Rectal smooth muscle tissue (tissue), 1 donor: Measurements from ENCODE around the gene MIGA1.
"Not testable (repeated sequence)": the region's sequence is repeated elsewhere in the genome, so short reads cannot be mapped to it uniquely, and the experiment has no call there.

Source experiments
- H3K27ac ChIP-seq: one replicate; pipeline ENCODE4 v1.7.0; 2013; ENCODE audit warnings: low read depth, low read length, inconsistent platforms
- H3K27me3 ChIP-seq: one replicate; pipeline ENCODE4 v1.7.0; 2013; ENCODE audit warnings: low read length; ENCODE audit not compliant: control insufficient read depth, insufficient read depth
- H3K36me3 ChIP-seq: one replicate; pipeline ENCODE4 v1.7.0; 2013; ENCODE audit warnings: low read length; ENCODE audit not compliant: control insufficient read depth, insufficient read depth
- H3K4me1 ChIP-seq: one replicate; pipeline ENCODE4 v1.7.0; 2013; ENCODE audit warnings: low read length; ENCODE audit not compliant: control insufficient read depth, insufficient read depth
- H3K4me3 ChIP-seq: one replicate; pipeline ENCODE4 v1.7.0; 2013; ENCODE audit warnings: low read length
- H3K9ac ChIP-seq: one replicate; pipeline ENCODE4 v1.7.0; 2013; ENCODE audit warnings: low read length

Gene MIGA1

GRCh38 chr1:77779529-77780281 lies at the start of gene MIGA1:
Gene MIGA1 (plus strand): TSS chr1:77779649. CDS start chr1:77783253, 3,604 bp downstream.
- H3K27ac ChIP-seq: peak within 1 kb of the TSS; percentile 71
- peaks cover 2% of the 10 kb centered on the region for H3K36me3 ChIP-seq
- H3K27me3 ChIP-seq: no peaks in the 10 kb centered on the region
- peak within 1 kb of the TSS; percentile 99 for H3K4me3 ChIP-seq
- H3K9ac ChIP-seq: peak within 1 kb of the TSS; percentile 81
- no peaks in the 10 kb centered on the region for H3K4me1 ChIP-seq

GRCh38 chr1:77732090-77732489 lies 47.4 kb upstream of the MIGA1 start:
- Histone ChIP-seq H3K27ac (no peak overlapping the region), H3K9ac (no peak overlapping the region), H3K27me3 (no peaks in the 10 kb centered on the region), H3K4me1 (no peaks in the 10 kb centered on the region), H3K36me3 (peaks cover 2% of the 10 kb centered on the region), H3K4me3 (no peak overlapping the region)

DNA sequence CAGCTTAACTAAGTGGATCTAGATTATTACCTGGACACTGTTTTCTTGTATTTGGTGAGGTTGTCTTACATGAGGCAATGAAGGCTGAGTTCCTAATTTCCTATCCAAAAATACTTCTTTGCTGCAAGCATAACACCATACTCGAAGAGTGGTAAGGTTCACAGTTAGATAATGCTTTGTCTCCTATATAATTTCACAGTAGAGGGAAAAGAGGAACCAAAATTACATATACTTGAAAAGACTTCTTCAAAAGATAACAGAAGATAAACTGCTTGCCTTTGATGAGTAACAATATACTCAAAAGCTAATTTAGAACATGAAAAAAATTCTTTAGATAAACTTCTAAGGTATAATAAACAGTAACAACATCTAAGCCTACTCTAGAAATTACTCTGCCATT lies 40.2 kb upstream of the MIGA1 start:
- H3K36me3 ChIP-seq: peaks cover 3% of the 10 kb centered on the region
- no peak overlapping the region for H3K4me3 ChIP-seq
- H3K4me1 ChIP-seq: no peaks in the 10 kb centered on the region
- no peak overlapping the region for H3K27ac ChIP-seq
- H3K9ac ChIP-seq: no peak overlapping the region
- H3K27me3 ChIP-seq: no peaks in the 10 kb centered on the region

DNA sequence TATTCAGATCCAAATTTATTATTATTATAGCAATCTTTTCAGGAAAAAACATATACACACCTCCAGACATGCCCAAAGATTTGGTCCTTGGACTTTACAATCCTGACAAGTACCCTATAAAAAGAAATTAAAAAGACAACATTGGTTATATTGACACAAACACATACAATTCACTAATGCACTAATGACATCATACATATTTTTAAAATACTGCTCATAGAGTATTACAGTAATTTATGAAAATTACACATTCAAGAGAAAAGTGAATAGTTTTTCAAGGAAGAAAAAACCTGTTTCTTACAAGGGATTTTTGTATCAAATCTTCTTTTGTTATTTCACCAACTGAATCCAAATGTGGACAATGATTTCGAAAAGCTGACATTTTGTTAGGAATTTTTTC lies 38.1 kb upstream of the MIGA1 start:
- no peak overlapping the region for H3K4me3 ChIP-seq
- no peak overlapping the region for H3K27ac ChIP-seq
- H3K36me3 ChIP-seq: peaks cover 3% of the 10 kb centered on the region

GRCh38 chr1:77742011-77742555 lies 37.4 kb upstream of the MIGA1 start:
- Histone ChIP-seq H3K9ac (no peak overlapping the region), H3K4me3 (no peak overlapping the region), H3K27ac (no peak overlapping the region), H3K36me3 (peaks cover 3% of the 10 kb centered on the region), H3K4me1 (no peaks in the 10 kb centered on the region), H3K27me3 (no peaks in the 10 kb centered on the region)

More for the DNA sequence above, 38.1 kb upstream of the MIGA1 start:
- H3K4me1 ChIP-seq: no peaks in the 10 kb centered on the region
- no peak overlapping the region for H3K9ac ChIP-seq
- no peaks in the 10 kb centered on the region for H3K27me3 ChIP-seq

DNA sequence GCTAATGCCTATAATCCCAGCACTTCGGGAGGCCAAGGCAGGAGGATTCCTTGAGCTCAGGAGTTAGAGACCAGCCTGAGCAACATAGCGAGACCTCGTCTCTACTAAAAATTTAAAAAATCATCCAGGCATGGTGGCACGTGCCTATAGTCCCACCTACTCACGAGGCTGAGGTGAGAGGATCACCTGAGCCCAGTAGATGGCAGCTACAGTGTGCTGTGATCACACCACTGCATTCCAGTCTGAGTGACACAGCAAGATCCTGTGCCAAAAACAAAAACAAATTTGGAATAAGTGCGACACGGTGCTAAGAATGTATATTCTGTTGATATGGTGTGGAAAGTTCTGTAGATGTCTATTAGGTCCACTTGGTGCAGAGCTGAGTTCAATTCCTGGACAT lies 34.9 kb upstream of the MIGA1 start:
- Histone ChIP-seq H3K27me3 (no peaks in the 10 kb centered on the region), H3K9ac (no peak overlapping the region), H3K4me1 (no peaks in the 10 kb centered on the region), H3K4me3 (no peak overlapping the region), H3K27ac (no peak overlapping the region), H3K36me3 (no peaks in the 10 kb centered on the region)

DNA sequence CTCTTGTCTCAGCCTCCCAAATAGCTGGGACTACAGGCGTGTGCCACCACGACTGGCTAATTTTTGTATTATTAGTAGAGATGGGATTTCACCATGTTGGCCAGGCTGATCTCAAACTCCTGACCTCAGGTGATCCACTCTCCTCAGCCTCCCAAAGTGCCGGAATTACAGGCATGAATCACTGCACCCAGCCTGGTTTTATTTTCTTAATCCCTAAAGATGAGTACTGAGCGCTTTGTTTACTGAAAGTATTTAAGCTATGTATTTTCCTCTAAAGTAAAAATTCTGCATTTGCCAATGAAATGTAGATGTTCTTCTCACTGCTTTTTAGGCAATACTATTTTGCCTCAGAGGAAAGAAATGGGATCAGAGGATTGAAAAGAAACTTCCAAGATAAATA lies 30.0 kb upstream of the MIGA1 start:
- H3K36me3 ChIP-seq, H3K4me3 ChIP-seq, H3K9ac ChIP-seq, H3K4me1 ChIP-seq, H3K27me3 ChIP-seq, H3K27ac ChIP-seq: not testable (repeated sequence)

DNA sequence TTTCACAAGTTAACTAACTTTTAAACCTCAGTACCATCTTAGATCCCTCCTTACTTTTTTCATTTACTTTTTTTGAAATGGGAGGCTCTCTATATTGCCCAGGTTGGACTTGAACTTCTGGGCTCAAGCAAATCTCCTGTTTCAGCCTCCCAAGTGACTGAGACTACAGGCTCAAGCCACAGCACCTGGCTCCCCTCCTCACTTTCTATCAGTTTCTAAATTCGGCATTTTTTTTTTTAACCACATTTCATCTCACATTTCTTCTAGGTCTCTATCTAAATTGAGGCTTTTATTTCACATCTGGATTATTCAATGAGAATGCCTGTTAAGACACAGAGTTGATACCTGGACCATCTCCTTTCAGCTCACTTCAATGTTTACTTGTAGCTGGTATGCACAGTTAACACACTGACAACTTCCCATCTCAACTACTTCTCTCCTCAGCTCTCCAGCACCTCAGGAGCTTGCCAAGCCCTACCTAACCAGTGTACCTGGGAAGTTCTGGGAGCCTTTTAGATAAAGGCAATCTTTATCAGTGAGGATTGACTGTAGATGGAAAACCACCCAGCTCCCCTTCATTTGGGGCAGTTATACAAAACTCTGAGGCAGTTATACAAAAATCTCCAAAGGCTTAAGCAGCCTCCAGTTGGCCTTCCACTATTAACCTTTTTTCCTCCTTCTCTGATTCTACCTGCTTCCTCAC lies 23.2 kb upstream of the MIGA1 start:
- no peak overlapping the region for H3K9ac ChIP-seq
- no peak overlapping the region for H3K4me3 ChIP-seq
- H3K4me1 ChIP-seq: peaks cover 4% of the 10 kb centered on the region
- H3K27me3 ChIP-seq: no peaks in the 10 kb centered on the region
- no peaks in the 10 kb centered on the region for H3K36me3 ChIP-seq
- H3K27ac ChIP-seq: no peak overlapping the region

- H3K27ac ChIP-seq: no peak overlapping the region
- H3K9ac ChIP-seq: no peak overlapping the region
- no peaks in the 10 kb centered on the region for H3K36me3 ChIP-seq
- peaks cover 4% of the 10 kb centered on the region for H3K4me1 ChIP-seq
- H3K4me3 ChIP-seq: no peak overlapping the region
- H3K27me3 ChIP-seq: no peaks in the 10 kb centered on the region
Observed at GRCh38 chr1:77757066-77757584, 22.3 kb upstream of the MIGA1 start.

GRCh38 chr1:77757603-77758002 lies 21.8 kb upstream of the MIGA1 start:
- H3K36me3 ChIP-seq: no peaks in the 10 kb centered on the region
- no peak overlapping the region for H3K27ac ChIP-seq
- no peak overlapping the region for H3K4me3 ChIP-seq
- H3K4me1 ChIP-seq: peaks cover 4% of the 10 kb centered on the region
- H3K27me3 ChIP-seq: no peaks in the 10 kb centered on the region
- H3K9ac ChIP-seq: no peak overlapping the region

DNA sequence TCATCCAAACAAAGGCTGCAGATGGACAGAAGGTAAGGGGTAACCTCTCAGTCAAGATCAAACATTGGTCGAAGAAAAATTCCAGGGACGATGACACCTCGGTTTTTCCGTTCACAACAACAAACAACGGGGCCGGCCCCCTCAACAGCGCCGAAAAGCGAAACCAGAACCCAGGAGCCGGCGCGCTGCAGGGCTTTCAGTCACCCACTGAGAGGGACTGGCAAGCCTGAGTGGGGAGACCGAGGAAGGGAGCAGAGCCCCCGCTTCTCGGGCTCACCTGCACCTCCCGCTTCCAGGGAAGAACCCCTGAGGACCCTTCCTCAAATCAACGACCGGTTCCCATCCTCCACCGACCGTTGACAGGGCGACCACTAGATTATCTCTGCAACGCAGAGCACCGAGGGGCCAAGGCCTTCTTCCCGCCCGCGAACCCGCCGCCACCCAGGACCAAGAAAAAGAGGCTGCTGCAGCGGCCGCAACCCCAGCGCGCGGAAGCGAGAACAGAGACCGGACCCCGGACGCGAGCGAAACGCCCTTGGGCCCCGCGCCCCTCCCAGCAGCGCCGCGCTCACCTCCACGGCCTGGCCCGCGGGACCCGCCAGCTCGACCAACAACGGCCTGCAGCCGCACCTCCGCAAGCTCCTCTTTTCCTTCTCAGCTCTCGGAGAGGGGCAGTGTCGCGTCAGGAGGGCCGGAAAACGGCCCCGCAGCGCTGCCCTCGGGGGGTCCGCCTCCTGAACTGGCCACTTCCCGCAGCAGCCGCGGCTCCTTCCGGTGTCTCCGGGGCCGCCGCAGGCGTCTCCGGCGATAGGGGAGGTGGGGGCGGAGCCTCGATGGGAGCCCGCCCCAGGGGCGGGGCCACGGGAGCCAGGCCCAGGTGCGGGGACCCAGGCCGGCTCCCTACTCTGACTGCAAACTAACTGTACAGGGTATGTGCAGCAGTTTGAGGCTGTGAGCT lies 20.1 kb upstream of the MIGA1 start, which contains the start of gene USP33:
Gene USP33 (minus strand): TSS at position 782 of the 958 bp plus-strand sequence. CDS start 18,155 bp downstream, outside the sequence.
- H3K4me3 ChIP-seq: peak within 1 kb of the TSS; percentile 97
- H3K27me3 ChIP-seq: no peaks in the 10 kb centered on the region
- no peaks in the 10 kb centered on the region for H3K36me3 ChIP-seq
- H3K27ac ChIP-seq: peak within 1 kb of the TSS; percentile 85
- H3K4me1 ChIP-seq: peaks cover 4% of the 10 kb centered on the region
- H3K9ac ChIP-seq: peak within 1 kb of the TSS; percentile 87
